Activated naive CD4-positive, alpha-beta T cell treated with anti-CD3 and anti-CD28 coated beads for 36 hours (primary cell): ENCODE measurements around the gene SIRPB2. TPM values are rescaled to one million over a fixed set of nuclear protein-coding genes. Genes with fewer than 3 reads are reported as not detected.
A peak's percentile ranks its signal among the peaks of the same experiment; 100 is the strongest.

Experiments used
- CTCF ChIA-PET: fragments of 350-600 bp; sonication (Branson Sonifier 250); formaldehyde crosslinking; loops from one replicate; lab custom pipeline; 2021; ENCODE audit warnings: antibody characterized with exemption; lab: Charles Lee
- DNase-seq: peaks from one replicate; pipeline ENCODE4 v3.0.0-alpha.2; 2020
- H3K27ac Mint-ChIP-seq: one replicate; pipeline ENCODE4 v1.8.0; 2021; ENCODE audit warnings: mild to moderate bottlenecking, mixed read lengths
- H3K27me3 Mint-ChIP-seq: one replicate; pipeline ENCODE4 v1.8.0; 2021; ENCODE audit warnings: low read depth, mixed read lengths
- H3K36me3 Mint-ChIP-seq: one replicate; pipeline ENCODE4 v1.8.0; 2021; ENCODE audit warnings: low read depth, mixed read lengths
- H3K4me1 Mint-ChIP-seq: one replicate; pipeline ENCODE4 v1.8.0; 2021; ENCODE audit warnings: low read depth, mixed read lengths
- H3K4me3 Mint-ChIP-seq: one replicate; pipeline ENCODE4 v1.8.0; 2021; ENCODE audit warnings: mild to moderate bottlenecking, moderate library complexity, mixed read lengths
- H3K9me3 Mint-ChIP-seq: one replicate; pipeline ENCODE4 v1.8.0; 2021; ENCODE audit warnings: mixed read lengths
- intact Hi-C: fragments of 100-400 bp; cut with micrococcal nuclease; formaldehyde crosslinking; loops from one replicate; pipeline ENCODE4 v1.15.1; 2023
- total RNA-seq, 2 experiments: library from RNA; stranded (reverse); gene quantifications; one replicate each; pipeline ENCODE4 v1.2.3, GENCODE V29; 2021

SIRPB2 gene
- total RNA-seq, 2 experiments from 2014 or later, result not detected

DNA sequence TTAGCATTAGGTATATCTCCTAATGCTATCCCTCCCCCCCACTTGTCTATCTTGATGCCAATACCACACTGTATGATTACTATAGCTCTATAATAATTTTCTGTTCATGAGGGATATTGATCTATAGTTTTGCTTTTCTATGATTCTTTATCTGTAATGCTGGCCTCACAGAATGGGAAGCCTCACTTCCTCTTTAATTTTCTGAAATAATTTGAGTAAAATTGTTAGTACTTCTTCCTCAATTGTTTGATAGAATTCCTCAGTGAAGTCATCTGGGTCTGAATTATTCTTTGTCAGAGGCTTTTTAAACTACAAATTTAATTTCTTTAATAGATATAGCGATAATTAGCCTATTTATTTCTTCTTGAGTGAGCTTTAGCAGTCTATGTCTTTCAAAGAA is 35.1 kb upstream of the SIRPB2 start:
- Mint-ChIP-seq H3K9me3 (peaks cover 5% of the 10 kb centered on the region), H3K27me3 (peaks cover 2% of the 10 kb centered on the region), H3K4me3 (no peak overlapping the region), H3K36me3 (no peaks in the 10 kb centered on the region), H3K27ac (no peak overlapping the region), H3K4me1 (peaks cover 9% of the 10 kb centered on the region)
- intact Hi-C loops, result no loop called here
- CTCF ChIA-PET, result interaction anchor here (1.0 kb wide), 1 partner anchor 209 kb away, joined by 3 read pairs; no protein-coding TSS in a partner anchor
- DNase-seq, result no peak

DNA sequence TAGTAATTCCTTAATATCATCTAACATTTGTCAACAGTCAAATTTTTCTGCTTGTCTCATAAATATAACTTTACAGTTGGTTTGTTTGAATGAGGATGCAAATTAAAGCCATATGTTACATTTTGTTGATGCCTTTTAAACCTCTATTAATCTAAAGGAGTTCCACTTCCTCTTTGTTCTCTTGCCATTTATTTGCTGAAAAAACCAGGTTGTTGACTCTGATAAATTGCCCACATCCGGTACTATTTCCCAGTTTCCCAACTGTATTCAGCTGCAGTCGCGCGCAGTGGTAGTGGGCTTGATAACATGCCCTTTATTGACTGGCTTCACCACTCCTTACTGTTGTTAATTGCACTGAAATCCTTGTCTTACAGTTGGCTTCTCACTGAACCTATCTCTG is 32.8 kb upstream of the SIRPB2 start:
- H3K27me3 Mint-ChIP-seq, result peaks cover 2% of the 10 kb centered on the region
- intact Hi-C loops, result no loop called here
- no peak overlapping the region for H3K4me3 Mint-ChIP-seq
- peaks cover 5% of the 10 kb centered on the region for H3K9me3 Mint-ChIP-seq
- CTCF ChIA-PET, result interaction anchor here (2.2 kb wide), 1 partner anchor 20 kb away, joined by 11 read pairs; no protein-coding TSS in a partner anchor
- no peak for DNase-seq
- H3K4me1 Mint-ChIP-seq, result peaks cover 3% of the 10 kb centered on the region
- H3K36me3 Mint-ChIP-seq, result no peaks in the 10 kb centered on the region
- H3K27ac Mint-ChIP-seq, result no peak overlapping the region

DNA sequence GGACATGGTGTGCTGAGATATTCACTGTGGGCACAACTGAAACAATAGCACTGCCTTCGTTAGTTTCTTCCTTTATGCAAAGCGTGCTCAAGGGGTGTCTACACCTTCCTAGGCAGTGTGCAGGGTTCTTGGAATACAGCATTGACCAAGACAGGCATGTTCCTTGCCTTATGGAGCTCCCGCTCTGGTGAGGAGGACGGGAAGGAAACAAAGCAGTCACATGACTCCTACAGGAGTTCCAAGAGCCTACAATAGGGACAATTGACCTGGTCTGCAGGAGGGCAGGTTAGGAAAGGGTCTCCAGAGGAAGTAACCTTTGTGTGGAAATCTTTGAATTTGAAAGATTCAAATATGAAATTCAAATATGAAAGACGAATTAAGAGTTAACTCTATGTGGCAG is 25.8 kb upstream of the SIRPB2 start:
- Mint-ChIP-seq H3K4me1 (no peaks in the 10 kb centered on the region), H3K9me3 (peaks cover 4% of the 10 kb centered on the region), H3K27me3 (no peaks in the 10 kb centered on the region), H3K27ac (no peak overlapping the region), H3K36me3 (no peaks in the 10 kb centered on the region), H3K4me3 (no peak overlapping the region)
- intact Hi-C loops, result no loop called here
- no peak for DNase-seq
- CTCF ChIA-PET, result interaction anchor here (0.9 to 1.6 kb wide), 2 partner anchors 12 to 13 kb away, joined by 3 to 4 read pairs; no protein-coding TSS in a partner anchor

DNA sequence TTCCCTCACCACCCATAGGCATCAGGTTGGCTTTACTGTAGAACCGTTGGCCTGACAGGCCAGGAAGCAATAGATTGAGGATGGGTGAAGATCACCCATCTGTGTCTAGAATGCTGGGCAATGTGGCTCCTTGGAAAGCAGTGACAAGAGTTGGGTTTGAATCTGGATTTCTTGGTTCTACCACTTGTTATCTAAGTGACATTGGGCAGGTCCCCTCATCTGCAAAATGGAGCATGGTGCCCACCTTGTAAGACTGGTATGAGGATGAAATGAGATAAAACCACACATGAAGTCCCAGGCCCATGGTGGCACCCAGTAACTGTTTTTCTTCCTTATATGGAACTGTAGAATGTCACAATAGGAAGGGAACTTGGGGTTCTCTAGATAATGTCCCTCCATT is 22.6 kb upstream of the SIRPB2 start:
- DNase-seq, result no peak
- CTCF ChIA-PET, result interaction anchor here (3.1 kb wide), 1 partner anchor 10 kb away, joined by 15 read pairs; no protein-coding TSS in a partner anchor

DNA sequence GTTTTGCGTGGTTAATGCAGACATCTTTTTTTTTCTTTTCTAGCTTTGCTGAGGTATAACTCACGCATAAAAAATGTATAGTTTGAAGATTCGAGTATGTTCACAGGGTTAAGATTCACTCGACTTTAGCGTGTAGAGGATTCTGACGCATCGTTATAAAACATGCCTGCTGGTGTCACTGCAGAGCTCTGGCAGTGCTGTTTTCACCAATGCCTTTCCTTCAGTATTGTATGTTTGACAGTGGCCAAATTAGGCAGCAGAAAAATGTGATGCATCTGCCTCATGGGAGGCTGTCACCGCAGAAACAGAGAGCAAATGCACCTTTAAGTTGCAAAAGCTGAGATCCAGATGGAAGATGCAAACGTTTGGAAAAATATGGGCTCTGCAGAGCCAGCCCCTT is 18.0 kb upstream of the SIRPB2 start:
- intact Hi-C loops, result loop anchor here (1.0 kb wide), 1 partner anchor 225 kb away; no protein-coding TSS in a partner anchor
- Mint-ChIP-seq H3K9me3 (peaks cover 4% of the 10 kb centered on the region), H3K27me3 (no peaks in the 10 kb centered on the region), H3K27ac (no peak overlapping the region), H3K4me1 (no peaks in the 10 kb centered on the region), H3K4me3 (no peak overlapping the region), H3K36me3 (no peaks in the 10 kb centered on the region)
- DNase-seq, result peak; percentile 58
- CTCF ChIA-PET, result interaction anchor here (0.5 to 5.7 kb wide), 14 partner anchors 11 to 873 kb away, joined by 3 to 42 read pairs (median 4); no protein-coding TSS in a partner anchor

More for the DNA sequence above, 22.6 kb upstream of the SIRPB2 start:
- intact Hi-C loops, result no loop called here
- Mint-ChIP-seq H3K9me3 (peaks cover 4% of the 10 kb centered on the region), H3K27ac (no peak overlapping the region), H3K4me3 (no peak overlapping the region), H3K36me3 (no peaks in the 10 kb centered on the region), H3K27me3 (no peaks in the 10 kb centered on the region), H3K4me1 (no peaks in the 10 kb centered on the region)

DNA sequence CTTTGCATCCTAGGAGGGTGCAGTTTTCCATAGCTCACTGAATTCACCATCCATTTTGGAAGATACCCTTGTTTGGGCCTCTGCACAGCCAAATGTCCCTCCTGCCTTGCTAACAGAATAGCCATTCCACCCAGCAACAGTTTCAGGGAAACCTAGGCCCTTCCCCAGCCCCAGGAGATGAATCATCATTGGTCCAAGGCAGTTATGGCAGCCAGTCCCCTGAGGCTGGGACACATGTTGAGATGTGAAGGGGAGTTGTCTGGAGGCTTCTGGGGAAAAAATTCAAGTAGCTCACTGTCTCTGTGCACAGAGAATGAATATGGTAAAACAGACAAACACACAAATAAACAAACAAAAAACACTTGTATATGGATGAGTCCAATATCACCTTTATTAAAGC is 17.4 kb upstream of the SIRPB2 start:
- DNase-seq, result no peak
- Mint-ChIP-seq H3K9me3 (peaks cover 4% of the 10 kb centered on the region), H3K27me3 (no peaks in the 10 kb centered on the region), H3K36me3 (no peaks in the 10 kb centered on the region), H3K4me3 (no peak overlapping the region), H3K4me1 (peaks cover 2% of the 10 kb centered on the region), H3K27ac (no peak overlapping the region)
- intact Hi-C loops, result no loop called here
- CTCF ChIA-PET, result interaction anchor here (0.6 to 5.7 kb wide), 10 partner anchors 43 to 874 kb away, joined by 3 to 42 read pairs (median 3); no protein-coding TSS in a partner anchor

DNA sequence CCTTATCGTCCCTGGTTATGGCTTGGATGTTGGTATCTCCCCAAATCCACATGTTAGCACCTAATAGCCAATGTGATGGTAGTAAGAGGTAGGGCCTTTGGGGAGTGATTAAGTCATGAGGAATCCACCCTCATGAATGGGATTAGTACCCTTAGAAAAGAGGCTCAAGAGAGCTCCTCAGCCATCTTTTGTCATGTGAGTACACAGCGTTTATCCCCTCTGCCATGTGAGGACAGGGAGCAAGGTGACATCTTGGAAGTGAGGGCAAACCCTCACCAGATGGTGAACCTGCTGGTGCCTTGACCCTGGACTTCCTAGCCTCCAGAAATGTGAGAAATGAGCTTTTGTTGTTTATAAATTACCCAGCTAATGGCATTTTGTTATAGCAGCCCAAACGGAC is 16.1 kb upstream of the SIRPB2 start:
- CTCF ChIA-PET, result interaction anchor here (0.6 to 5.7 kb wide), 10 partner anchors 10 to 269 kb away, joined by 4 to 42 read pairs (median 5); no protein-coding TSS in a partner anchor

DNA sequence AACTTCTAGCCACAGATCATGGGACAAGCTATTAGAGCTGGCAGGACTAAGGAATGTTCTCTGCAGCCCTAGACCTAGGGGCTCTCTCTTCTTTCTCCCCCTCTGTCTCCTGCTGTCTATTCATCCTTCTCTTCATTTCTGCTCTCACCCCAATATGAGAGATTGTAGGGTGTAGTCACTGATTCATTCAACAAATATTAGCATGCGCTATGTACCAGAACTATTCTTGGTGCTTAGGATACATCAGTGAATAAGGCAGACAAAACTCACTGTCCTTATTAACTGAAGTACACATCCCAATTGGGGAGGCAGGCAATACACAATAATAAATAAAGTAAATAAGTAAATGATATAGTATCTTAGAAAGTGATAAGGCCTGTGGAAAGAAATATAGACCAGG is 14.7 kb upstream of the SIRPB2 start:
- Mint-ChIP-seq H3K36me3 (no peaks in the 10 kb centered on the region), H3K27me3 (peaks cover 7% of the 10 kb centered on the region), H3K4me3 (no peak overlapping the region), H3K4me1 (peaks cover 6% of the 10 kb centered on the region), H3K27ac (no peak overlapping the region), H3K9me3 (no peaks in the 10 kb centered on the region)
- intact Hi-C loops, result no loop called here
- DNase-seq, result no peak
- CTCF ChIA-PET, result interaction anchor here (1.4 to 5.7 kb wide), 5 partner anchors 17 to 270 kb away, joined by 4 to 42 read pairs (median 5); no protein-coding TSS in a partner anchor

More for the DNA sequence above, 16.1 kb upstream of the SIRPB2 start:
- H3K4me1 Mint-ChIP-seq, result peaks cover 6% of the 10 kb centered on the region
- no peak overlapping the region for H3K4me3 Mint-ChIP-seq
- H3K9me3 Mint-ChIP-seq, result no peaks in the 10 kb centered on the region
- no peaks in the 10 kb centered on the region for H3K36me3 Mint-ChIP-seq
- intact Hi-C loops, result no loop called here
- H3K27me3 Mint-ChIP-seq, result peaks cover 3% of the 10 kb centered on the region
- DNase-seq, result no peak
- H3K27ac Mint-ChIP-seq, result no peak overlapping the region

DNA sequence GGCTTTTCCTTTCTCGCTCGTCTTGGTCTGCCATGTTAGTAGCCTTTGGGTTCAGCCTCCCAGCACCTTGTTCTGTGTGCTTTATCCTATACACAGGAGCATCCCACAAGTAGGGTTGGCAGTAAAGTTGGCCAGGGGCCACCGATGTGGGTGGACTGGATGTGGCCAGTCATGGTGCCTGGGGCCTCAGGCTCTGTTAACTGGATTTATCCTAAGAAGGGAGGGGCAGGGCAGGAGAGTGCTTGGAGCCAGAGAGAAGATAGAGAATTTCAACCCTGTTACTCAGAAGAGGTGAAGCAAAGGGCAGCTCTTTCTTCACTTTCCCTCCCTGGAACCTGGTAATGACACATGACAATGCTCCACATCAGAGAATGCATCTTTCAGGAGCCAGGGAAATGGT is 14.1 kb upstream of the SIRPB2 start:
- no peaks in the 10 kb centered on the region for H3K9me3 Mint-ChIP-seq
- CTCF ChIA-PET, result interaction anchor here (0.8 to 5.7 kb wide), 6 partner anchors 15 to 354 kb away, joined by 3 to 42 read pairs (median 8); partner anchors contain the start of genes NSFL1C and SIRPB2
- no peak for DNase-seq

DNA sequence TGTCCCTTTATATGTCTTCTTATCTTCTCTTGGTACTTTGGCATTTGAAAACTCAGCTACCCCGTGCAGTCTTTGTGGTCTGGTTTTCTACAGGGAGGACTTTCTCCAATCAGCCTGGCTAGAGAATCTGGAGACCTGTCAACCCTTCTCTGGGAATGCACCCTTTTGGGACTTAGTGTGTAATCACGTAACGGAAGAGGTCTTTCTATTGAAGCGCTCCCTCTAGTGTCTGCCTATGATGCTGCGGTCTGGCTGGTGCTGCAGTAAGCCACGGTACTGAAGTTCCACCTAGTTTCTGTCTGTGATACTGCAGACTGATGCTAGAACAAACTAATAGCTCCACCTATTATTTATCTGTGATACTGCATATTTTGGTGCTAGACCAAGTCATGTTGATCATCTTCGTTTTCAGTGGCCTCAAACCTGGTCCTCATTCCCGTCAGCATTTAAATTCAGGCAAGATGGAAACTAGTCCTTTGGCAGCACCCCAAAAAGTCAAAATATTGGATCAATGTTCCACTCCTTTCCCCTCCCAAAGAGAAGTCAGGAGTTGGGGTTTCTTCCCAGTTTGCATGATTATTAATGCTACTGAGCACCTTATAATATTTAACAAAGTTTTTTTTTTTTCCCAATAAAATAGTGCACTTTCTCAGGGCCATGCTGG is 12.5 kb upstream of the SIRPB2 start:
- CTCF ChIA-PET, result interaction anchor here (0.6 to 3.5 kb wide), 60 partner anchors 8 to 709 kb away, joined by 3 to 39 read pairs (median 4); partner anchors contain the start of genes C20orf202, NSFL1C and SIRPB2
- Mint-ChIP-seq H3K27me3 (peaks cover 9% of the 10 kb centered on the region), H3K36me3 (no peaks in the 10 kb centered on the region), H3K4me1 (peaks cover 6% of the 10 kb centered on the region), H3K9me3 (no peaks in the 10 kb centered on the region), H3K27ac (no peak overlapping the region), H3K4me3 (no peak overlapping the region)
- peak; percentile 91 for DNase-seq
- intact Hi-C loops, result loop anchor here (1.0 to 2.0 kb wide), 5 partner anchors 28 to 273 kb away; no protein-coding TSS in a partner anchor

More for the DNA sequence above, 14.1 kb upstream of the SIRPB2 start:
- Mint-ChIP-seq H3K4me3 (no peak overlapping the region), H3K36me3 (no peaks in the 10 kb centered on the region), H3K27me3 (peaks cover 7% of the 10 kb centered on the region), H3K4me1 (peaks cover 6% of the 10 kb centered on the region), H3K27ac (no peak overlapping the region)
- intact Hi-C loops, result no loop called here

DNA sequence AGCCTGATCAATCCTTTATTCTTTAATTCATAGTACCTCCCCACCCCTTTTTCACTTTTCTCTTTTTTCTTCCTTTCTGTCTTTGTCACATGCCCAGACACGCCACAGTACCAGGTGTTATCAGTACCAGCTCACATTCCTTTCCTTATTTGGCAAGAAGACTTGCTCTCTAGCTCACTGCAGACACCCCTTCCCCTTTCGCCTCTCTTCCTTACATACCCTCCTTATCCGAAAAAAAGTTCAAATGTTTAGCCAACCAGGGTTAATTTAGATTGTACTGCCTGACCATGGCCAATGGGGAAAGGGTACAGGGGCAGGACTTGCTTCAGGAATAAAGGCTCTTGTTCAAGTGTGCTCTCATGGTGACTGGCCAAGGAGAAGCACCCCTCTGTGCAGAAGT is 9.3 kb upstream of the SIRPB2 start:
- peaks cover 6% of the 10 kb centered on the region for H3K4me1 Mint-ChIP-seq
- H3K27me3 Mint-ChIP-seq, result peaks cover 22% of the 10 kb centered on the region
- intact Hi-C loops, result no loop called here
- H3K27ac Mint-ChIP-seq, result no peak overlapping the region
- CTCF ChIA-PET, result interaction anchor here (0.6 kb wide), 1 partner anchor 214 kb away, joined by 3 read pairs; no protein-coding TSS in a partner anchor
- H3K4me3 Mint-ChIP-seq, result no peak overlapping the region
- no peak for DNase-seq
- no peaks in the 10 kb centered on the region for H3K9me3 Mint-ChIP-seq
- no peaks in the 10 kb centered on the region for H3K36me3 Mint-ChIP-seq
